GM20431 (cell line): ENCODE results near the gene SNRPA.

Experiments
- in situ Hi-C: fragments of 300-500 bp; cut with MseI, MboI; formaldehyde crosslinking; loops from one replicate; pipeline ENCODE4 v1.15.0; 2020; ENCODE audit warnings: low sequenced_read_pairs; ENCODE audit not compliant: unreplicated experiment

The SNRPA gene

DNA sequence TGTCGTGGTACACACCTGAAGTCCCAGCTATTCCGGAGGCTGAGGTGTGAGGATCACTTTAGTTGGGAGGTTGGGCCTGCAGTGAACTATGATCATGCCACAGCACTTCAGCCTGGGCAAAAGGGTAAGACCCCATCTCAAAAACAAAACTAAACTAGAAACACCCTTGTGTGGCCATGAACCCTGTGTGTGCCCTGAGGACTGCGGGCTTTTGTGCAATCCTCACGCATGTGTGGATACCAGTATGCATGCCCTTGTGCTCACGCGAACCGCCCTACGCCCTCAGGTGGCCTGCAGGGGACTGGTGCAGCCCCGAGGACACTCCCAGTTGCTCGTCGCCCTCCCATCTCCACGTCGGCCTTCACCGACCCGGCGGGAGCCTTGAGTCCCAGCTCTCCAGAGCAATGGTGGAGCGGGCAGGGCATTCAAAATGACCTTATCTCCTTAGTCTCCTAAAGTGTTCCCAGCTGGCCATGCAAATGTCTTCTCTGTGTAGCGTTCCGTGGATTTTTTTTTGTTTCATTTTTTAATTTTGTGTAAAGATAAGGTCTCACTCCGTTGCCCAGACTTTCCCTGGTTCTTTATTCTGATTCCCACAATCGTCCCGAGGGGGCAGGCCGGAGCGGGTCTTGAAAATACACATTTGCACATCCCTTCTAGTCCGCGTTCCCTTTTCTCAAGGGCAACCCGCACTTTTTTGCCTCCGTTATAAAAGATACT, 47.1 kb downstream of the SNRPA start:
- in situ Hi-C loops, result no loop called here

- in situ Hi-C loops, result no loop called here
These were observed 47.9 kb downstream of the SNRPA start, which contains the start of gene EGLN2 for GRCh38 chr19:40798683-40799557. EGLN2 (plus strand) TSS chr19:40799191; CDS start chr19:40800573, 1,382 bp downstream.

GRCh38 chr19:40799558-40800338, 48.7 kb downstream of the SNRPA start:
- in situ Hi-C loops, result no loop called here

- in situ Hi-C loops, result no loop called here
These were observed 49.5 kb downstream of the SNRPA start for GRCh38 chr19:40800339-40800996.

- in situ Hi-C loops, result no loop called here
These were observed 50.0 kb downstream of the SNRPA start for GRCh38 chr19:40800997-40801377.

- in situ Hi-C loops, result no loop called here
These were observed 50.7 kb downstream of the SNRPA start for GRCh38 chr19:40801426-40802299.

DNA sequence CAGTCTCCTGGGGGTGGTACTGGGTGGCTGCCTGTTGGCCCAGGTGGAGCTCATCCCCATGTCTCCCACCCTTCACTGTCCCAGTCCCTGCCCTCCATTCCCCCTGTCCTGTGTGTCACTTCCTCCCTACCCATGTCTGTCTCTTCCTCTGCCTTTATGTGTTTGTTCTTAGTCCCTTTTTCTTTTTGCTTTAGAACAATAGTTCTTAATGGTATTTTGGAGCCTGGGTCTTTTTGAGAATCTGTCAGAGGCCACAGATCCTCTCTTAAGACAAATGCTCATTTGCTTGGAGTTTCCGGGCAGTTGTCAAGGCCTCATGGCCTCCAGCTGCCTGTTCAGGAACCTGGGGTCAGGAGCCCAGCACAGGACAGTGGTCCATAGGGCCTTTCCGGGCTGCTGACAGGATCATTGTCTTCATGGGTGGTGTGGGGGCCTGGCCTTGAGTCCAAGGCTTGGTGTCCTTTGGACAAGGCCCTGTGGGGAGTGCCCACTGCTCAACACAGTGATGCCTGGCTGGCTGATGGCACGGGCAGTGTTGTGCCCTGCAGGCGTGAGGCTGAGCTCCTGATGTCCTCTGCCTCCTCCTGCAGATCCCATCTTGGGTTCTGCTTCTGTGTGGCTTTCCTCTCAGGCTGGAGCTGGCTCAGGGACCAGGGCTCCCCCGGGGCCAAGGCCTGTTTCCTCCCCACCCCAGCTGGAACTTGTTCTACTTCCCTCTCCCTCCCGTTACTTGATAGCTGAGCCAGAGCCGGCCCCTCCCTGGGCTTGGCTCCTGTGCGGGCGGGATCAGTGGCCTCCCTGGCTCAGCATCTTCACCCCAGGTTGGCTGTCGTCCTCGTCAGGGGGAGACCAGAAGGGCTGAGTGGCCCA, 51.5 kb downstream of the SNRPA start:
- in situ Hi-C loops, result no loop called here

DNA sequence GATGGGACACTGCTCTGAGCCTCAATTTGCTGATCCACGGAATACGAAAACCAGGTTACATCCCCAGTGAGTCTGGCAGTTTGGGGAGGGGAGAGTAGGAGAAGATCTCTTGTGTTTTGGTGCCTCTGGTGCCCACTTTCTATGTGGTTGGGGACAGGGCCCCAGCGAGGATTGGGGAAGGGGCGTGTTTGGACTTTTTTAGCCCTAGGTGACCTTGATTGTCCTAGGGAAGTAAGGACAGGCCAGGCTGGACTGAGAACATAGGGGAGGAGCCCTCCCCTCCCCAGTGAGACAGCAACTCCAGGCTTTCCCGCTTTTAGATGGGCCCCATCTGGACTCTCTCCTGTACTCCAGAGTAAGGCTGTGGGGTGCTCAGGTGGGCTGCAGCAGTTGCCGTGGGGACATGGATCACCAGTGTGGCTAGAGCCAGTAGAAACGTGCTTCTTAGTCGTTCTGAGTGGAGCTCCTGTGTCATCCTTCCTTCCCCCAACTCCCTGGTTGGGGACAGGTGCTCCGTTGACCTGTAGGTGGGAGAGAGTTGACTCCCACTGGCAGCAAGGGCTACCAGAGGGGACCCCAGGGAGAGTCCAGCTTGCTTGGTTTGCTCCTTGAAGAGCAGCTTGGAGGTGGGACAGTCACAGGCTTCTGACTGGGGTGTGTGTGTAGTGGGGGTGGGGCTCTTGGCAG, 52.3 kb downstream of the SNRPA start:
- in situ Hi-C loops, result no loop called here

GRCh38 chr19:40803857-40804782, 53.1 kb downstream of the SNRPA start:
- in situ Hi-C loops, result no loop called here

- in situ Hi-C loops, result no loop called here
These were observed 53.8 kb downstream of the SNRPA start for GRCh38 chr19:40804783-40805242.

GRCh38 chr19:40805258-40805868, 54.4 kb downstream of the SNRPA start:
- in situ Hi-C loops, result no loop called here

DNA sequence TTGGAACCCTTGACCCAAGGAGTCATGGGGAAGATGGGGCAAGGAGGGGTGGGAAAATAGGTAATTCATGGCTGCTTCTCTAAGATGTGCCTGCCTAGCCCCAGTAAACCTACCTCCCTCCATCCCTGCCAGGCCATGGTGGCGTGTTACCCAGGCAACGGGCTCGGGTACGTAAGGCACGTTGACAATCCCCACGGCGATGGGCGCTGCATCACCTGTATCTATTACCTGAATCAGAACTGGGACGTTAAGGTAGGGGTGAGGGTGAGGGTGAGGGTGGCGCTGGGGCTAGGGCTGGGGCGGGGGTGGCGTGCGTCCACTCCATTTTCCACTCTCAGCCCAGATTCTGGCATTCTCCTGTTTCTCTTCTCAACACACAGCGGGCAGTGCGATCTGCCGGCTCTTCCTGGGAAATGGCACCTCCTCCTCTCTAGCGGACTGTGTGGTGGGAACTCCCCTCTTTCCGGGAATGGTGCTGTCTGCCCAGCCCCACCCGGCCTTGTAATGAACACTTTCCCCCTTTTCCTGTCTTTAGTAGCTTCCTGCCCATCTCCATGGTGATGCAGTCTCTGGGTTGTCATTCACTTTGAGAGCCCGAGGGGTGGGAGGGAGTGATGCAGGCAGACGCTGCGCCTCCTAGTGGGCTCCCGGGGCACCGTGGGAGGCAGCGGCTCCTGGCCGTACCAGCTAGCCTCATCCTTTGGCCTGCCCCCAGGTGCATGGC, 55.6 kb downstream of the SNRPA start:
- in situ Hi-C loops, result no loop called here

GRCh38 chr19:40807147-40808020, 56.4 kb downstream of the SNRPA start:
- in situ Hi-C loops, result no loop called here

DNA sequence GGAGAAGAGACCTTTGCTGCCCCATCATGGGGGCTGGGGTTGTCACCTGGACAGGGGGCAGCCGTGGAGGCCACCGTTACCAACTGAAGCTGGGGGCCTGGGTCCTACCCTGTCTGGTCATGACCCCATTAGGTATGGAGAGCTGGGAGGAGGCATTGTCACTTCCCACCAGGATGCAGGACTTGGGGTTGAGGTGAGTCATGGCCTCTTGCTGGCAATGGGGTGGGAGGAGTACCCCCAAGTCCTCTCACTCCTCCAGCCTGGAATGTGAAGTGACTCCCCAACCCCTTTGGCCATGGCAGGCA, 57.0 kb downstream of the SNRPA start:
- in situ Hi-C loops, result no loop called here

GRCh38 chr19:40808497-40808896, 57.5 kb downstream of the SNRPA start:
- in situ Hi-C loops, result no loop called here
